ENCODE data around the gene ZNF423.

ZNF423 gene

GRCh38 chr16:49531931-49532840, 323.7 kb downstream of the ZNF423 start:
- no peak for DNase-seq (ENCODE audit: low read depth in 2 of 2)

GRCh38 chr16:49531425-49531824, 324.5 kb downstream of the ZNF423 start:
- no peak for DNase-seq (ENCODE audit: low read depth in 2 of 2)

- no peak for DNase-seq (ENCODE audit: low read depth in 2 of 2)
Measured at GRCh38 chr16:49530427-49530970, 325.4 kb downstream of the ZNF423 start.

GRCh38 chr16:49529411-49530045, 326.4 kb downstream of the ZNF423 start:
- no peak for DNase-seq (ENCODE audit: low read depth in 2 of 2)

GRCh38 chr16:49528866-49529288, 327.0 kb downstream of the ZNF423 start:
- no peak for DNase-seq (ENCODE audit: low read depth in 2 of 2)

- no peak for DNase-seq (ENCODE audit: low read depth in 2 of 2)
Measured at GRCh38 chr16:49528060-49528865, 327.6 kb downstream of the ZNF423 start.

- no peak for DNase-seq (ENCODE audit: low read depth in 2 of 2)
Measured at GRCh38 chr16:49527611-49528010, 328.3 kb downstream of the ZNF423 start.

- DNase-seq (ENCODE audit: low read depth in 2 of 2): no peak
Measured at GRCh38 chr16:49526860-49527365, 329.0 kb downstream of the ZNF423 start.

GRCh38 chr16:49524947-49525315, 331.0 kb downstream of the ZNF423 start:
- no peak for DNase-seq (ENCODE audit: low read depth in 2 of 2)

GRCh38 chr16:49524216-49524946, 331.5 kb downstream of the ZNF423 start:
- no peak for DNase-seq (ENCODE audit: low read depth in 2 of 2)

GRCh38 chr16:49523435-49524159, 332.3 kb downstream of the ZNF423 start:
- no peak for DNase-seq (ENCODE audit: low read depth in 2 of 2)

- DNase-seq (ENCODE audit: low read depth in 2 of 2): no peak
Measured at GRCh38 chr16:49521734-49522325, 334.1 kb downstream of the ZNF423 start.

- no peak for DNase-seq (ENCODE audit: low read depth in 2 of 2)
Measured at GRCh38 chr16:49520492-49521038, 335.3 kb downstream of the ZNF423 start.

GRCh38 chr16:49519741-49520140, 336.2 kb downstream of the ZNF423 start:
- DNase-seq (ENCODE audit: low read depth in 2 of 2): no peak

GRCh38 chr16:49519008-49519656, 336.8 kb downstream of the ZNF423 start:
- DNase-seq (ENCODE audit: low read depth in 2 of 2): no peak

- no peak for DNase-seq (ENCODE audit: low read depth in 2 of 2)
Measured at GRCh38 chr16:49516382-49517036, 339.4 kb downstream of the ZNF423 start.

- DNase-seq (ENCODE audit: low read depth in 2 of 2): no peak
Measured at GRCh38 chr16:49515861-49516260, 340.1 kb downstream of the ZNF423 start.

- no peak for DNase-seq (ENCODE audit: low read depth in 2 of 2)
Measured at GRCh38 chr16:49515016-49515565, 340.8 kb downstream of the ZNF423 start.
